H54 (cell line): Measurements from ENCODE around the gene MN1.

ENCODE experiments used
- DNase-seq: peaks from one replicate; pipeline ENCODE4 v3.0.0; 2011; ENCODE audit warnings: low spot score, mixed read lengths; ENCODE audit not compliant: insufficient read length
- FAIRE-seq: peaks from 3 replicates; lab custom pipeline; 2011; peaks lifted over from hg19 to GRCh38; lab: Jason Lieb, UNC
- POLR2A ChIP-seq: IDR thresholded peaks from 2 replicates; pipeline ENCODE4 v1.6.1; 2011; ENCODE audit warnings: low read depth, mild to moderate bottlenecking, low read length

MN1 gene

DNA sequence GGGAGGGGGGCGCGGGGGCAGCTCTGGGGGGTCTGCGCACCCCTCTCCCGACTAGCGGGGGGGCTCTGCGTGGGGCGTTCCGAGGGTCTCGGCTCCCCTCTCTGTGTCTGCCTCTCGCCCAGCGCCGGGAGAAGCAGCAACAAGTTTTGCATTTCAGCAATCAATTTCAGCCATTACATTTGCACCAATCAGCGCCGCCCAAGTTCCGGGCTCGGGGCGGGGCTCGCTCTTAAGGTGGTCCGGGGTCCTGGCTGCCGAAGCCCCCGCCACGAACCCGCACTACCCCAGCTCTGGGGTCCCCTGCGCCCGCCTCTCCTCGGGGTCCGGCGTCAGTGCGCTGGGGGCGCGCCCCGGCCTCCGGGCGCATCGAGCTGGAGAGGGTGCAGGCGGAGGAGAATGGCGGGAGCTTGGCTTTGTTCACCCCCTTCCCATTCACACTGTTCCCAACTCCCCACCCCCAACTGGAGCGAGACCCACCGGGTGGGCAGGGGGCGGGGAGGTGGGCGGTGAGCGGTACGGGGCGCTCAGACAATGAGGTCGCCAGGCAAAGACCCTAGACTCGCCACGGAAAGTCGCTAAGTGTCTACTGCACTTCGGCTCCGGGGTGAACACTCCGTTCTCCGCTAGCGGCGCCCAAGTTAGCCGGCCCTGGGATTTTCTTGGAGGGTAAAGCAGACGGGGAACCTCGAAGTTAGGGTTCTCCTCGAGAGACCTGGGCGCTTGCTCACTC lies at the start of gene MN1:
TSS of gene MN1 (minus strand) at position 141 of the 730 bp plus-strand sequence. CDS start 1,213 bp downstream, outside the sequence.
- TF ChIP-seq POLR2A = no peak
- FAIRE-seq = no peak
- DNase-seq = peak; percentile 40

GRCh38 chr22:27850000-27850521 lies 48.5 kb upstream of the MN1 start:
- TF ChIP-seq POLR2A = no peak
- no peak for FAIRE-seq
- DNase-seq = no peak

DNA sequence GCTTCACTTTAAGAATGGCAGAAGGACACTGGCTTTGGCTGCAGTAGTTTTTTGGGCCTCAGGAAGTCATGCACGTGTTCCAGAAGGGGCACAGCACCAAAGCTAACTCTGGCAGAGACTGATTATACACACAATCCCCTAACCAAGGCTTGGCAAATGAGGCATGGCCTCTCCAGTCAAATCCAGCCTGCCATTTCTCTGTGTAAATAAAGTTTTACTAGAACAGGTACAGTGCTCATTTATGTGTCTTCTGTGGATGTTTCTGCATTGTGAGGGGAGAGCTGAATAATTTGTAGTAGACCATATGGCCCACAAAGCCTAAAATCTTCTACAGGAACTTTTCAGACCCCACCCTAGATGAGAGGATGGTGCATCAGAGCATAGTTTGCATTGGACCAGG lies 46.4 kb upstream of the MN1 start:
- DNase-seq (no peak), FAIRE-seq (no peak)
- no peak for TF ChIP-seq POLR2A

- DNase-seq (no peak), FAIRE-seq (no peak)
- no peak for TF ChIP-seq POLR2A
Measured at GRCh38 chr22:27846910-27847309, 45.4 kb upstream of the MN1 start.

GRCh38 chr22:27846248-27846757 lies 44.7 kb upstream of the MN1 start:
- FAIRE-seq = no peak

DNA sequence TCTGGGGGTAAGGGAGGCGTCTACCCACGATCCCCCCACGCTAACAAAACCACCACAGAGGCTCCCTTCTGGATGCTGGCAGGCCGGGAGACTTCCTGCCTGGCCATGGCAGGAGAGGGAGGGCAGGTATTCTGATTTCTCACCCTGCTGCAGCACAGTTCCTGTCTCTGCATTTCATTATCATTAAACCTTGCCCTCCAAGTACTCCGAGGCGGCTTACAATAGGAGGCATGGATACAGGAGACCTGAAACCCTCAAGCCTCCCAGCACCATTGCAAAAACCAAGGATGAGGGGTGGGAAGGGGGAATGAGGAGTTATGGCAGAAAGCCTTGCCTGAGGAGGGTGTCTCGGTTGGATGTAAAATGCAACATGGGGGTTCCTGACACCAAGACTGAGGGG lies 44.1 kb upstream of the MN1 start:
- TF ChIP-seq POLR2A = no peak
- DNase-seq (no peak), FAIRE-seq (no peak)

More at GRCh38 chr22:27846248-27846757, 44.7 kb upstream of the MN1 start:
- no peak for DNase-seq
- TF ChIP-seq POLR2A = no peak

- no peak for FAIRE-seq
- no peak for TF ChIP-seq POLR2A
- DNase-seq = no peak
Measured at GRCh38 chr22:27844656-27845591, 43.4 kb upstream of the MN1 start.

GRCh38 chr22:27844256-27844655 lies 42.7 kb upstream of the MN1 start:
- TF ChIP-seq POLR2A = no peak
- DNase-seq = no peak
- no peak for FAIRE-seq

- no peak for TF ChIP-seq POLR2A
- FAIRE-seq = no peak
- DNase-seq = no peak
Measured at GRCh38 chr22:27843441-27843840, 41.9 kb upstream of the MN1 start.

- TF ChIP-seq POLR2A = no peak
- FAIRE-seq (no peak), DNase-seq (no peak)
Measured at GRCh38 chr22:27842669-27843431, 41.3 kb upstream of the MN1 start.

DNA sequence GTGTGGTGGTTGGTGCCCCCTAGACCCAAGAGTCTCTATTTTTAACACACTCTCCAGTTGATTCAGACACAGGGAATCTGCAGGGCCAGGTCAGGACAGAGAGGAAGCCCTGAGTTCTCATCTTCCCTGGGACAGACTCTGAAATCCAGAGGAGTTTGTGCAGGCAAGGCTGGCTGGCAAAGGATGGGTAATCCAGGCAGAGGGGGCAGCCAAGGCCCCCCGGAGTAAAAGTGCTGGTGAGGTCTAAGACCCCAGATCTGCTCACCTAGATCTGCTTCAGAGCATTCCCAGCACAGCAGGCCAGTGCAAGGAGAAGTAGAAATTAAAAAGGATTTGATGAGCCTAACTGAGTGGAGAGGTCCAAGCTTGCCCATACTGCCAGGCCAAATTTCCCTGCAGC lies 40.6 kb upstream of the MN1 start:
- TF ChIP-seq POLR2A = no peak
- DNase-seq = no peak
- no peak for FAIRE-seq

GRCh38 chr22:27840436-27840835 lies 38.9 kb upstream of the MN1 start:
- no peak for TF ChIP-seq POLR2A
- FAIRE-seq = no peak
- DNase-seq = no peak

DNA sequence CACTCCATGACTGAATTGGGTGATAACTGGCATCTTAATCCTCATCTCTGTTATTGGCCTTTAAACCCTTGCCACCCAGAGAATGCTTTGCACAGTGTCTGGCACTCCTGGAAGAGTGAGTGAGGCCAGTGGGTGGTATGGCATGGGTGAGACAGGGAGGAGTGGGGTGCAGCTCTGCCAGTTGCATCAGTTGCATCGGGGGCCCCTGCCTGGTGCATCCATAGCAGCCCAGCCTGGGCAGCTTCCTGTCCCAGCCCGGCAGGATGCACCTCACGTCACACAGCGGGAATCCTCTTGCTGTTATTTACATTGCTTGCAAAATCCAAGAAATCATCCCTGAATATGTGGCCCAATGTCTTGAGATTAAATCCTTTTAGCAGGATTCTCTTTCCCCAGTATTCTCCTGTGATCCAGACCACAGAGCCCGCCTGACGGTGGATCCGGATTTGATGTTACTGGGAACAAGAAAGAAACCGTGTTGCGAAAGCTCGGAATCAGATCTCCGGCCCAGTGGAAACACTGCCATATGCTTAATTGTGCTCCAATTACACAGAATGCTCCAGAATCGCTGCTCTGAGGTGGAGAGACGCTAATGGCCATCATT lies 37.6 kb upstream of the MN1 start:
- no peak for FAIRE-seq
- DNase-seq = no peak
- no peak for TF ChIP-seq POLR2A
